MCF 10A (cell line): Measurements from ENCODE around the gene SEC22C. TPM values are rescaled to one million over a fixed set of nuclear protein-coding genes. Genes with fewer than 3 reads are reported as not detected.

Experiments
- BruUV-seq: library from RNA; stranded (reverse); fragments of 400-500 nt; replicated peaks from 2 replicates; lab custom pipeline; 2021; lab: Mats Ljungman, UMichigan
- CTCF ChIA-PET: fragments of 300-600 bp; sonication (Branson Sonifier 250); formaldehyde crosslinking; extraction: SDS; loops from one replicate; lab custom pipeline; 2021; ENCODE audit warnings: antibody characterized with exemption, inconsistent platforms; lab: Yijun Ruan, JAX
- POLR2A ChIA-PET: fragments of 300-600, 350-650 bp; sonication (Branson Sonifier 250); formaldehyde crosslinking; extraction: SDS; loops from one replicate; lab custom pipeline; 2020; ENCODE audit warnings: antibody characterized with exemption, inconsistent platforms; lab: Yijun Ruan, JAX
- DNase-seq: peaks from one replicate; pipeline ENCODE4 v3.0.0-alpha.2; 2018; ENCODE audit not compliant: unreplicated experiment
- H3K27ac Mint-ChIP-seq: one replicate; pipeline ENCODE4 v1.8.0; 2022; ENCODE audit warnings: mild to moderate bottlenecking, low read depth, mixed read lengths; ENCODE audit not compliant: unreplicated experiment
- H3K27me3 Mint-ChIP-seq: one replicate; pipeline ENCODE4 v1.8.0; 2022; ENCODE audit warnings: mixed read lengths; ENCODE audit not compliant: insufficient read depth, unreplicated experiment
- H3K36me3 Mint-ChIP-seq: one replicate; pipeline ENCODE4 v1.8.0; 2022; ENCODE audit warnings: mild to moderate bottlenecking, moderate library complexity, mixed read lengths; ENCODE audit not compliant: insufficient read depth, unreplicated experiment
- H3K4me1 Mint-ChIP-seq: one replicate; pipeline ENCODE4 v1.8.0; 2022; ENCODE audit warnings: mixed read lengths; ENCODE audit not compliant: insufficient read depth, unreplicated experiment
- H3K4me3 Mint-ChIP-seq: one replicate; pipeline ENCODE4 v1.8.0; 2022; ENCODE audit warnings: mild to moderate bottlenecking, moderate library complexity, mixed read lengths; ENCODE audit not compliant: unreplicated experiment
- H3K9me3 Mint-ChIP-seq: one replicate; pipeline ENCODE4 v1.8.0; 2022; ENCODE audit warnings: mixed read lengths; ENCODE audit not compliant: unreplicated experiment
- CTCF ChIP-seq: fragments of 200-600 bp; IDR thresholded peaks from one replicate; pipeline ENCODE4 v1.8.0; 2022; ENCODE audit warnings: antibody characterized with exemption, mild to moderate bottlenecking; ENCODE audit not compliant: unreplicated experiment
- intact Hi-C: fragments of 100-400 bp; cut with micrococcal nuclease; formaldehyde crosslinking; loops from 2 replicates; pipeline ENCODE4 v1.14.1; 2022
- total RNA-seq: library from RNA; stranded (reverse); gene quantifications from 2 replicates; pipeline ENCODE4 v1.2.3, GENCODE V29; 2022

SEC22C gene
- total RNA-seq, 1 experiment from 2014 or later: 55.7 TPM

DNA sequence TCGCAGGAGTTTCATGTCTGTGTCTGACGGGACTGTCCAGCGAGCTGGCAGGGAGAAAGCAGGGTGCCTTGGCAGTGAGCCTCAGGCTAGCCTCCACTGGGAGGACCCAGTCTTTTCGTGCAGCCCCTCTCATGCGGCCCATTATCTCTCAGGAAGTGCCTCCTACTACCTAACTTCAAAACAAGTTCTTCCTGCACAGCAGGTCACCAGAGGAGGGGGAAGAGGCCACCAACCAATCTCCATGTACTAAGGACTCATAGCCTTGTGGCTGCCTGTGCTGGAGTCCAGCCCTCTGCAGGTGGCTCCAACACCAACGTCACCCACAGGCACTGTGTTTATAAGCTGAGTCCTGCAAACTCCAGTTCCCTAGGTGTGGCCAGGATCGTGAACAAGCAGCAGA lies 74.5 kb downstream of the SEC22C start:
- no peaks in the 10 kb centered on the region for H3K4me1 Mint-ChIP-seq
- TF ChIP-seq CTCF: no peak
- DNase-seq: no peak
- no TSS peak for BruUV-seq
- CTCF ChIA-PET: interaction anchor here (0.6 to 1.6 kb wide), 2 partner anchors 26 to 278 kb away, joined by 3 to 5 read pairs; no protein-coding TSS in a partner anchor
- peaks cover 19% of the 10 kb centered on the region for H3K27me3 Mint-ChIP-seq
- no peaks in the 10 kb centered on the region for H3K36me3 Mint-ChIP-seq
- no peaks in the 10 kb centered on the region for H3K9me3 Mint-ChIP-seq
- no peak overlapping the region for H3K4me3 Mint-ChIP-seq
- POLR2A ChIA-PET: no interaction called here
- intact Hi-C loops: no loop called here
- H3K27ac Mint-ChIP-seq: no peak overlapping the region

DNA sequence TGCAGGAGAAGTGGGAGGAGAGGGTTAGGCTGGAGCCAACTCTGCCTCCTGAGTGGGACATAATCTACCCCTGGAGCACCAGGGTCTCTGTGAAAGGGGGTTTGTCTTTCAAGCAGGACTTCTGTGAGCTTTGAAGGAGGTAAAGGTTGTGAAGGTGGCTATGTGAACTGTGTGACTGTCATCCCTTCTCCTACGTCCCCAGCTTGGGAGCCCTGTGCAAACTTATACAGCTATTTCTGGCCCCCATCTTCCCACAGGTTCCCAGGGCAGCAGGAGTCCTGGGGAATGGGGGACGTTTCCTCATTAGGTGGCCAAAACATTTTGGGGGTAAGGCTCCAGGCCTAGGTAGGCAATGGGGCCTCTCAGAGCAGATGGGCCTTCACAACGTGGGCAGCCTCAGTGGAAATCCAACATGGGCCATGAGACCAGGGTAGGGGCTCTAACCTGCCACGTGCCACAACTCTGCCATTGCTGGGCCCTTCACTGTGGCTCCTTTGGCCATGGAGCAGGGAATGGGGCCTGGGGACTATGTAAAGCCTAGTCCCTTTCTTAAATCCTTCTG lies 75.8 kb downstream of the SEC22C start:
- CTCF ChIA-PET: interaction anchor here (0.6 to 0.7 kb wide), 2 partner anchors 79 to 255 kb away, joined by 3 read pairs; no protein-coding TSS in a partner anchor
- peaks cover 25% of the 10 kb centered on the region for H3K27me3 Mint-ChIP-seq
- H3K4me3 Mint-ChIP-seq: no peak overlapping the region
- DNase-seq: no peak
- POLR2A ChIA-PET: no interaction called here
- H3K36me3 Mint-ChIP-seq: no peaks in the 10 kb centered on the region
- no peak overlapping the region for H3K27ac Mint-ChIP-seq
- TF ChIP-seq CTCF: no peak
- intact Hi-C loops: no loop called here
- no TSS peak for BruUV-seq
- H3K9me3 Mint-ChIP-seq: no peaks in the 10 kb centered on the region
- H3K4me1 Mint-ChIP-seq: peaks cover under 1% of the 10 kb centered on the region

GRCh38 chr3:42505128-42505848 lies 76.5 kb downstream of the SEC22C start:
- ChIA-PET POLR2A (interaction anchor here (0.6 to 0.8 kb wide), 2 partner anchors 11 to 56 kb away, joined by 3 to 4 read pairs; no protein-coding TSS in a partner anchor), CTCF (interaction anchor here (0.6 to 0.7 kb wide), 4 partner anchors 10 to 254 kb away, joined by 3 read pairs; no protein-coding TSS in a partner anchor)
- H3K4me1 Mint-ChIP-seq: peaks cover 6% of the 10 kb centered on the region
- no peak overlapping the region for H3K27ac Mint-ChIP-seq
- H3K36me3 Mint-ChIP-seq: no peaks in the 10 kb centered on the region
- peaks cover 32% of the 10 kb centered on the region for H3K27me3 Mint-ChIP-seq
- H3K9me3 Mint-ChIP-seq: no peaks in the 10 kb centered on the region
- no peak overlapping the region for H3K4me3 Mint-ChIP-seq
- no peak for TF ChIP-seq CTCF
- BruUV-seq: no TSS peak
- intact Hi-C loops: no loop called here
- no peak for DNase-seq
